Colonic mucosa (tissue), 4 donors: ENCODE measurements around the gene TFF2. TPM values are rescaled to one million over a fixed set of nuclear protein-coding genes. Genes with fewer than 3 reads are reported as not detected.

ENCODE experiments used
- DNase-seq: peaks from one replicate; pipeline ENCODE4 v3.0.0-alpha.2; 2020
- H3K27ac ChIP-seq: fragments of 200-600 bp; one replicate; pipeline ENCODE4 v1.8.0; 2021
- H3K27me3 ChIP-seq: fragments of 200-600 bp; one replicate; pipeline ENCODE4 v1.8.0; 2021
- H3K36me3 ChIP-seq: fragments of 200-600 bp; one replicate; pipeline ENCODE4 v1.8.0; 2021
- H3K4me1 ChIP-seq: fragments of 200-600 bp; one replicate; pipeline ENCODE4 v1.8.0; 2021; ENCODE audit warnings: mild to moderate bottlenecking
- H3K4me3 ChIP-seq: fragments of 200-600 bp; one replicate; pipeline ENCODE4 v1.8.0; 2021
- H3K9ac ChIP-seq, 2 donors: one replicate each; pipeline ENCODE4 v1.7.0; 2013; ENCODE audit warnings: control low read depth in 2 of 2, low read depth in 2 of 2, low read length in 2 of 2
- H3K9me3 ChIP-seq: fragments of 200-600 bp; one replicate; pipeline ENCODE4 v1.8.0; 2021
- CTCF ChIP-seq: fragments of 200-600 bp; IDR thresholded peaks from one replicate; pipeline ENCODE4 v1.8.0; 2022; ENCODE audit warnings: antibody characterized with exemption, mild to moderate bottlenecking
- intact Hi-C: fragments of 100-400 bp; cut with DNase I; formaldehyde crosslinking; loops from one replicate; pipeline ENCODE4 v1.14.1; 2022
- total RNA-seq, 2 donors: library from RNA; stranded (reverse); fragmentation: NEBNext Ultra II Directional in 1 of 2; extraction: Animal tissue kit (Norgen Biotek cat#: 25700) in 1 of 2; gene quantifications; one replicate each; pipeline ENCODE4 v1.2.1, GENCODE V29; 2021
- donor health status: healthy.
- donor health status: DM: no; HTN: no; CAD: no.
- donor health status: DM: no; HTN: no; CAD: no.

The TFF2 gene
- total RNA-seq, 2 donors from 2014 or later: 2.3 to 2.5 TPM

GRCh38 chr21:42374864-42375499, 24.2 kb upstream of the TFF2 start:
- Histone ChIP-seq H3K9ac (no peak overlapping the region), H3K27me3 (no peaks in the 10 kb centered on the region), H3K36me3 (no peaks in the 10 kb centered on the region), H3K4me3 (no peak overlapping the region), H3K27ac (peak overlapping the region; percentile 70), H3K4me1 (no peaks in the 10 kb centered on the region), H3K9me3 (no peaks in the 10 kb centered on the region)
- intact Hi-C loops: no loop called here
- no peak for TF ChIP-seq CTCF
- no peak for DNase-seq

GRCh38 chr21:42374457-42374856, 23.7 kb upstream of the TFF2 start:
- no peak for DNase-seq
- Histone ChIP-seq H3K36me3 (no peaks in the 10 kb centered on the region), H3K9me3 (no peaks in the 10 kb centered on the region), H3K4me3 (no peak overlapping the region), H3K4me1 (no peaks in the 10 kb centered on the region), H3K9ac (no peak overlapping the region), H3K27ac (peak overlapping the region; percentile 70), H3K27me3 (no peaks in the 10 kb centered on the region)
- no peak for TF ChIP-seq CTCF
- intact Hi-C loops: no loop called here

GRCh38 chr21:42373908-42374455, 23.2 kb upstream of the TFF2 start:
- no peak for TF ChIP-seq CTCF
- H3K36me3 ChIP-seq: no peaks in the 10 kb centered on the region
- no peaks in the 10 kb centered on the region for H3K9me3 ChIP-seq
- H3K27ac ChIP-seq: no peak overlapping the region
- H3K9ac ChIP-seq: no peak overlapping the region
- intact Hi-C loops: no loop called here
- no peak for DNase-seq
- no peaks in the 10 kb centered on the region for H3K4me1 ChIP-seq
- H3K4me3 ChIP-seq: no peak overlapping the region
- no peaks in the 10 kb centered on the region for H3K27me3 ChIP-seq

GRCh38 chr21:42373196-42373907, 22.6 kb upstream of the TFF2 start:
- DNase-seq: no peak
- H3K36me3 ChIP-seq: no peaks in the 10 kb centered on the region
- no peak overlapping the region for H3K9ac ChIP-seq
- no peak for TF ChIP-seq CTCF
- H3K9me3 ChIP-seq: no peaks in the 10 kb centered on the region
- no peak overlapping the region for H3K27ac ChIP-seq
- no peaks in the 10 kb centered on the region for H3K4me1 ChIP-seq
- no peaks in the 10 kb centered on the region for H3K27me3 ChIP-seq
- intact Hi-C loops: no loop called here
- H3K4me3 ChIP-seq: no peak overlapping the region

- intact Hi-C loops: no loop called here
- DNase-seq: no peak
- no peaks in the 10 kb centered on the region for H3K36me3 ChIP-seq
- no peaks in the 10 kb centered on the region for H3K27me3 ChIP-seq
- H3K27ac ChIP-seq: no peak overlapping the region
- TF ChIP-seq CTCF: no peak
- no peaks in the 10 kb centered on the region for H3K4me1 ChIP-seq
- H3K4me3 ChIP-seq: no peak overlapping the region
- H3K9me3 ChIP-seq: no peaks in the 10 kb centered on the region
- H3K9ac ChIP-seq: no peak overlapping the region
Observed at GRCh38 chr21:42370894-42371654, 20.3 kb upstream of the TFF2 start.
